WTC11 (cell line): ENCODE data around the gene PAIP2. TPM values are rescaled to one million over a fixed set of nuclear protein-coding genes. Genes with fewer than 3 reads are reported as not detected.

Experiments
- ATAC-seq: fragments of 200-7000 bp; cut with Tn5 transposase; 2 replicates; pipeline ENCODE4 v1.10.0; 2021; ENCODE audit warnings: mild to moderate bottlenecking, moderate library complexity
- CTCF ChIA-PET: fragments of 300-600 bp; sonication (Branson Sonifier 250); formaldehyde crosslinking; loops from one replicate; lab custom pipeline; 2021; ENCODE audit warnings: antibody characterized with exemption; lab: Charles Lee
- POLR2A ChIA-PET: fragments of 350-600 bp; sonication (Branson Sonifier 250); formaldehyde crosslinking; loops from one replicate; lab custom pipeline; 2021; ENCODE audit warnings: antibody characterized with exemption; lab: Charles Lee
- DNase-seq: peaks from one replicate; pipeline ENCODE4 v3.0.0; 2021; ENCODE audit warnings: low spot score
- H3K27ac Mint-ChIP-seq: 2 replicates; pipeline ENCODE4 v1.8.0; 2021; ENCODE audit warnings: mixed read lengths
- H3K27me3 Mint-ChIP-seq: 2 replicates; pipeline ENCODE4 v1.8.0; 2021; ENCODE audit warnings: low read depth, mild to moderate bottlenecking, moderate library complexity, mixed read lengths
- H3K36me3 Mint-ChIP-seq: 2 replicates; pipeline ENCODE4 v1.8.0; 2021; ENCODE audit warnings: mixed read lengths
- H3K4me1 Mint-ChIP-seq: 2 replicates; pipeline ENCODE4 v1.8.0; 2022; ENCODE audit warnings: mixed read lengths
- H3K4me3 Mint-ChIP-seq: 2 replicates; pipeline ENCODE4 v1.8.0; 2021; ENCODE audit warnings: mild to moderate bottlenecking, moderate library complexity, mixed read lengths
- H3K9me3 Mint-ChIP-seq: 2 replicates; pipeline ENCODE4 v1.8.0; 2021; ENCODE audit warnings: mixed read lengths
- CREM ChIP-seq: sonication (generic); formaldehyde crosslinking; IDR thresholded peaks from 2 replicates; pipeline ENCODE4 v1.8.1; 2022; ENCODE audit warnings: mild to moderate bottlenecking, missing genetic modification reagents, moderate library complexity
- E2F4 ChIP-seq: sonication (generic); formaldehyde crosslinking; IDR thresholded peaks from 2 replicates; pipeline ENCODE4 v1.8.1; 2022; ENCODE audit warnings: low read depth, mild to moderate bottlenecking, moderate library complexity, missing genetic modification reagents, borderline replicate concordance
- ETV6 ChIP-seq: sonication (generic); formaldehyde crosslinking; IDR thresholded peaks from 2 replicates; pipeline ENCODE4 v1.8.1; 2022; ENCODE audit warnings: mild to moderate bottlenecking, missing genetic modification reagents
- FOXK1 ChIP-seq: sonication (generic); formaldehyde crosslinking; IDR thresholded peaks from 2 replicates; pipeline ENCODE4 v1.8.0; 2022; ENCODE audit warnings: mild to moderate bottlenecking, moderate library complexity, missing genetic modification reagents
- FOXP4 ChIP-seq: sonication (generic); formaldehyde crosslinking; IDR thresholded peaks from 2 replicates; pipeline ENCODE4 v1.8.0; 2022; ENCODE audit warnings: mild to moderate bottlenecking, missing genetic modification reagents
- GABPB1 ChIP-seq: sonication (generic); formaldehyde crosslinking; IDR thresholded peaks from 2 replicates; pipeline ENCODE4 v1.8.1; 2023; ENCODE audit warnings: mild to moderate bottlenecking, missing genetic modification reagents
- GRHL2 ChIP-seq: fragments of 250-450 bp; sonication (Bioruptor Pico); IDR thresholded peaks from 2 replicates; pipeline ENCODE4 v1.8.0; 2022; ENCODE audit warnings: mild to moderate bottlenecking, moderate library complexity; ENCODE audit not compliant: insufficient replicate concordance, severe bottlenecking
- IRF2 ChIP-seq: sonication (generic); formaldehyde crosslinking; IDR thresholded peaks from 2 replicates; pipeline ENCODE4 v1.8.0; 2022; ENCODE audit warnings: low read depth, missing genetic modification reagents, borderline replicate concordance
- KAT7 ChIP-seq: sonication (generic); formaldehyde crosslinking; IDR thresholded peaks from 2 replicates; pipeline ENCODE4 v1.8.1; 2023; ENCODE audit warnings: missing genetic modification reagents, mild to moderate bottlenecking, borderline replicate concordance
- NFYB ChIP-seq: sonication (generic); formaldehyde crosslinking; conservative IDR thresholded peaks from 2 replicates; pipeline ENCODE4 v1.8.0; 2022; ENCODE audit warnings: low read depth, missing genetic modification reagents
- NR2C2 ChIP-seq: sonication (generic); formaldehyde crosslinking; IDR thresholded peaks from 2 replicates; pipeline ENCODE4 v1.8.0; 2022; ENCODE audit warnings: mild to moderate bottlenecking, missing genetic modification reagents
- NR3C1 ChIP-seq: sonication (generic); formaldehyde crosslinking; conservative IDR thresholded peaks from 2 replicates; pipeline ENCODE4 v1.8.1; 2023; ENCODE audit warnings: low read depth, mild to moderate bottlenecking, missing genetic modification reagents
- PRDM15 ChIP-seq: sonication (generic); formaldehyde crosslinking; IDR thresholded peaks from 2 replicates; pipeline ENCODE4 v1.8.0; 2022; ENCODE audit warnings: missing genetic modification reagents
- PRRX2 ChIP-seq: fragments of 250-450 bp; sonication (Bioruptor Pico); IDR thresholded peaks from 2 replicates; pipeline ENCODE4 v1.8.0; 2021; ENCODE audit warnings: mild to moderate bottlenecking
- RELA ChIP-seq: sonication (generic); formaldehyde crosslinking; IDR thresholded peaks from 2 replicates; pipeline ENCODE4 v1.8.1; 2022; ENCODE audit warnings: missing genetic modification reagents, mild to moderate bottlenecking, borderline replicate concordance
- SMAD4 ChIP-seq: sonication (generic); formaldehyde crosslinking; IDR thresholded peaks from 2 replicates; pipeline ENCODE4 v1.8.0; 2022; ENCODE audit warnings: mild to moderate bottlenecking, missing genetic modification reagents
- ZNF263 ChIP-seq: sonication (generic); formaldehyde crosslinking; IDR thresholded peaks from 2 replicates; pipeline ENCODE4 v1.8.1; 2022; ENCODE audit warnings: low read depth, mild to moderate bottlenecking, moderate library complexity, missing genetic modification reagents
- total RNA-seq: library from RNA; stranded (reverse); gene quantifications from 3 replicates; pipeline ENCODE4 v1.2.3, GENCODE V29; 2021
- TF ChIP-seq, protein P1 (sequence below): sonication (generic); formaldehyde crosslinking; IDR thresholded peaks from 2 replicates; pipeline ENCODE4 v1.8.1; 2023; ENCODE audit warnings: mild to moderate bottlenecking, missing genetic modification reagents, moderate library complexity
- TF ChIP-seq, protein P2 (sequence below): sonication (generic); formaldehyde crosslinking; IDR thresholded peaks from 2 replicates; pipeline ENCODE4 v1.8.1; 2022; ENCODE audit warnings: mild to moderate bottlenecking, moderate library complexity, missing genetic modification reagents

Gene PAIP2
- total RNA-seq, 1 experiment from 2014 or later: 126 TPM

DNA sequence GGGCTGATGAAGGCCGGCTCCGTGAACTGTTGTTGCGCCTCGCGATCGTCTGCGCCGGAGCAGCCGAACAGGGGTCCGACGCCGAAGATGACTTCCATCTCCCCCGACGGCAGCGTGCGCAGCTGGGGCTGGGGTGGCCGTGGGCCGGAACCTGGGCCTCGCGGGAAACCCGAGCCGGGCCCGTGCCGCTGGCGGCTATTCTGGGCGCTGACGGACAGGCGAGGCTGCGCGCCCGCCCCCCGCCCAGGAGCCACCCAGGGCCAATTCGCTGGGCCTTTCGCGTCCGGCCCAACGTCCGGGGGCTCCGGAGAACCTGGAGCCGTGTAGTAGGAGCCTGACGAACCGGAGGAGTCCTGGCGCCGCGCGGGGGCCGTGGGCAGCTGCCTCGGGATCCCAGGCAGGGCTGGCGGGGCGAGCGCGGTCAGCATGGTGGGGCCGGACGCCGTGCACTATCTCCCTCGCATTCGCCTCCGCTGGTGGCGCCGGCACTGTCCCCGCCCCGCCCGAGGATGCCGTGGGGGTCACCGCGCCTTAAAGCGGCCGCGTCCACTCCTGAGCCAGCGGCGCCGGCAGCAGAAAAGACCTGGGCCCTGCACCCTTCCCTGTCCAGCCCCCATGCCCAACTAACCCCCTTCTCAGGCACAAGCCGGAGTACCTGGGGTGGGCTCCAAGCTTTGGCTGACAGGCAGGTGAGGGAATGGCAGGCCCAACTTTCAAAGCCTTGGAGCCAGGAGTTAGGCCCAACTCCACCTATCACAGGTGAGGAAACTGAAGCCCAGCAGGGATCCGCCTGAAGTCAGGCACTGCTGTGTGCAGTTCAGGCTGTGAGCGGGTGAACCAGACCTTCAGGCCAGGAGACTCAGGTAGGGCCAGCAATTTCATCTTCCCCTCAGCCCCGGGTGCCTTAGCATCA, 53.3 kb downstream of the PAIP2 start, which contains the start of gene PROB1 (continued):
- TF ChIP-seq PRDM15 (peak; percentile 53; the same call in 1 of the 2 replicates), ZNF263 (CRISPR knock-in tag) (0 out of 2 replicates have a peak, but pooled peaks have one; percentile 18), FOXP4 (peak; percentile 18; the same call in 1 of the 2 replicates), ETV6 (0 out of 2 replicates have a peak, but pooled peaks have one; percentile 33), KAT7 (CRISPR knock-in tag) (no peak), NR3C1 (CRISPR knock-in tag) (0 out of 2 replicates have a peak, but pooled peaks have one; percentile 50), RELA (no peak), FOXK1 (peak; percentile 24; the same call in 1 of the 2 replicates), CREM (no peak)
- TF ChIP-seq, protein P1, sequence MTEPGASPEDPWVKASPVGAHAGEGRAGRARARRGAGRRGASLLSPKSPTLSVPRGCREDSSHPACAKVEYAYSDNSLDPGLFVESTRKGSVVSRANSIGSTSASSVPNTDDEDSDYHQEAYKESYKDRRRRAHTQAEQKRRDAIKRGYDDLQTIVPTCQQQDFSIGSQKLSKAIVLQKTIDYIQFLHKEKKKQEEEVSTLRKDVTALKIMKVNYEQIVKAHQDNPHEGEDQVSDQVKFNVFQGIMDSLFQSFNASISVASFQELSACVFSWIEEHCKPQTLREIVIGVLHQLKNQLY (CRISPR knock-in tag): no peak

- Mint-ChIP-seq H3K4me3 (peak overlapping the region; percentile 66), H3K9me3 (no peaks in the 10 kb centered on the region), H3K27ac (no peak overlapping the region), H3K36me3 (peaks cover 14% of the 10 kb centered on the region), H3K27me3 (peaks cover 39% of the 10 kb centered on the region), H3K4me1 (peaks cover 28% of the 10 kb centered on the region)
- DNase-seq (no peak), ATAC-seq (no peak)
- POLR2A ChIA-PET: interaction anchor here (1.8 kb wide), 1 partner anchor 8 kb away, joined by 4 read pairs; the partner anchor contains the start of gene SPATA24
- CTCF ChIA-PET: interaction anchor here (0.6 to 5.6 kb wide), 6 partner anchors 26 to 848 kb away, joined by 3 to 19 read pairs (median 3); partner anchors contain the start of gene PAIP2
- TF ChIP-seq, protein P2, sequence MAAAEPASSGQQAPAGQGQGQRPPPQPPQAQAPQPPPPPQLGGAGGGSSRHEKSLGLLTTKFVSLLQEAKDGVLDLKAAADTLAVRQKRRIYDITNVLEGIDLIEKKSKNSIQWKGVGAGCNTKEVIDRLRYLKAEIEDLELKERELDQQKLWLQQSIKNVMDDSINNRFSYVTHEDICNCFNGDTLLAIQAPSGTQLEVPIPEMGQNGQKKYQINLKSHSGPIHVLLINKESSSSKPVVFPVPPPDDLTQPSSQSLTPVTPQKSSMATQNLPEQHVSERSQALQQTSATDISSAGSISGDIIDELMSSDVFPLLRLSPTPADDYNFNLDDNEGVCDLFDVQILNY: no peak
- TF ChIP-seq E2F4 (CRISPR knock-in tag): no peak
- no peak for TF ChIP-seq NFYB (CRISPR knock-in tag)
- no peak for TF ChIP-seq ZNF263 (CRISPR knock-in tag)
- no peak for TF ChIP-seq GRHL2 (CRISPR knock-in tag)
- TF ChIP-seq PRRX2 (CRISPR knock-in tag): no peak
- TF ChIP-seq SMAD4: no peak
- TF ChIP-seq GABPB1 (CRISPR knock-in tag): no peak
- TF ChIP-seq PRDM15: no peak
- no peak for TF ChIP-seq IRF2 (CRISPR knock-in tag)
- no peak for TF ChIP-seq NR2C2 (CRISPR knock-in tag)
- TF ChIP-seq, protein P1 (CRISPR knock-in tag): no peak
These were observed 54.4 kb downstream of the PAIP2 start for GRCh38 chr5:139395844-139396640.
